H1 (cell line): ENCODE data around the gene VSTM2L. TPM values are rescaled to one million over a fixed set of nuclear protein-coding genes. Genes with fewer than 3 reads are reported as not detected.

Experiments
- CTCF ChIA-PET: fragments of 300-600 bp; sonication (Branson Sonifier 250); formaldehyde crosslinking; loops from one replicate; lab custom pipeline; 2021; ENCODE audit not compliant: partially characterized antibody; lab: Charles Lee
- POLR2A ChIA-PET: fragments of 300-600 bp; sonication (Branson Sonifier 250); formaldehyde crosslinking; loops from one replicate; lab custom pipeline; 2021; ENCODE audit warnings: inconsistent platforms; ENCODE audit not compliant: partially characterized antibody; lab: Charles Lee
- DNase-seq, 2 experiments: peaks; one replicate each; pipeline versions ENCODE4 v3.0.0 to v3.0.0-alpha.2; 2010 to 2022; ENCODE audit warnings: low spot score in 2 of 2, low read depth in 1 of 2, mixed read lengths in 1 of 2
- FAIRE-seq: peaks from 2 replicates; lab custom pipeline; 2011; peaks lifted over from hg19 to GRCh38; lab: Jason Lieb, UNC
- H2AFZ ChIP-seq: 2 replicates; pipeline ENCODE4 v1.8.1; 2012; ENCODE audit warnings: low read length, inconsistent platforms
- H2AK5ac ChIP-seq: 2 replicates; pipeline ENCODE4 v1.6.1; 2013; ENCODE audit warnings: low read depth, low read length
- H2BK120ac ChIP-seq: replicated peaks from 2 replicates; pipeline ENCODE3; 2013; ENCODE audit warnings: low read depth, low read length, inconsistent platforms
- H2BK12ac ChIP-seq: 2 replicates; pipeline ENCODE4 v1.6.1; 2013; ENCODE audit warnings: low read depth, low read length
- H2BK15ac ChIP-seq: 2 replicates; pipeline ENCODE4 v1.6.1; 2013; ENCODE audit warnings: low read length
- H2BK20ac ChIP-seq: 2 replicates; pipeline ENCODE4 v1.6.1; 2013; ENCODE audit warnings: low read length
- H2BK5ac ChIP-seq: 2 replicates; pipeline ENCODE4 v1.6.1; 2013; ENCODE audit warnings: low read depth, low read length
- H3K14ac ChIP-seq: 2 replicates; pipeline ENCODE4 v1.6.1; 2013; ENCODE audit warnings: inconsistent platforms; ENCODE audit not compliant: insufficient read length
- H3K18ac ChIP-seq: 2 replicates; pipeline ENCODE4 v1.6.1; 2013; ENCODE audit warnings: low read length; ENCODE audit errors: extremely low read depth
- H3K23ac ChIP-seq: 2 replicates; pipeline ENCODE4 v1.6.1; 2013; ENCODE audit warnings: inconsistent platforms; ENCODE audit not compliant: insufficient read length
- H3K23me2 ChIP-seq: 2 replicates; pipeline ENCODE4 v1.6.1; 2013; ENCODE audit warnings: low read depth, low read length
- H3K27ac ChIP-seq: 2 replicates; pipeline ENCODE4 v1.6.1; 2011; ENCODE audit warnings: low read depth, low read length, inconsistent platforms
- H3K27me3 ChIP-seq, 4 experiments: replicated peaks in 1 of 4; 1 replicate in 1 of 4; 2 replicates in 3 of 4; pipeline versions ENCODE4 v1.6.1 to v1.8.1; 2011 to 2013; ENCODE audit warnings: low read length in 3 of 4, mild to moderate bottlenecking in 3 of 4, inconsistent platforms in 2 of 4, mixed read lengths in 2 of 4, moderate library complexity in 1 of 4; ENCODE audit not compliant: control insufficient read depth in 3 of 4, insufficient read depth in 3 of 4; ENCODE audit errors: extremely low read depth in 1 of 4
- H3K36me3 ChIP-seq, 4 experiments: 2 replicates each; pipeline versions ENCODE4 v1.6.1 to v1.8.1; 2011 to 2013; ENCODE audit warnings: mild to moderate bottlenecking in 4 of 4, low read length in 3 of 4, moderate library complexity in 2 of 4, control low read depth in 1 of 4, inconsistent platforms in 1 of 4; ENCODE audit not compliant: insufficient read depth in 4 of 4, control insufficient read depth in 2 of 4
- H3K4ac ChIP-seq: replicated peaks from 2 replicates; pipeline ENCODE3; 2013; ENCODE audit warnings: low read length, low read depth, mixed read lengths, inconsistent platforms; ENCODE audit not compliant: insufficient read length
- H3K4me1 ChIP-seq, 4 experiments: replicated peaks in 1 of 4; 1 replicate in 1 of 4; 2 replicates in 3 of 4; pipeline versions ENCODE4 v1.6.1 to v1.8.1; 2011 to 2013; ENCODE audit warnings: low read length in 3 of 4, inconsistent platforms in 2 of 4, mixed read lengths in 1 of 4; ENCODE audit not compliant: insufficient read depth in 4 of 4, control insufficient read depth in 3 of 4
- H3K4me2 ChIP-seq, 2 experiments: 2 replicates each; pipeline versions ENCODE4 v1.6.1 to v1.8.1; 2011 to 2013; ENCODE audit warnings: low read depth in 2 of 2, low read length in 2 of 2, control low read depth in 1 of 2, inconsistent platforms in 1 of 2, mild to moderate bottlenecking in 1 of 2; ENCODE audit not compliant: insufficient read depth in 1 of 2
- H3K4me3 ChIP-seq, 4 experiments: fragments of 200-600, 300-600 bp in 1 of 4; sonication (generic), shearing (Covaris generic), sonication (Bioruptor Twin) in 1 of 4; 2 replicates each; pipeline versions ENCODE4 v1.5.1 to v1.8.1; 2011 to 2016; ENCODE audit warnings: low read length in 4 of 4, low read depth in 3 of 4, control low read depth in 2 of 4, inconsistent platforms in 2 of 4, mild to moderate bottlenecking in 2 of 4, mixed read lengths in 1 of 4, moderate library complexity in 1 of 4; ENCODE audit not compliant: insufficient read depth in 2 of 4; ENCODE audit errors: extremely low read depth in 1 of 4
- H3K56ac ChIP-seq: replicated peaks from 2 replicates; pipeline ENCODE3; 2013; ENCODE audit warnings: low read depth, mild to moderate bottlenecking, mixed read lengths, low read length, inconsistent platforms; ENCODE audit not compliant: insufficient read length
- H3K79me1 ChIP-seq: 2 replicates; pipeline ENCODE4 v1.6.1; 2013; ENCODE audit warnings: low read depth, low read length, control low read depth
- H3K79me2 ChIP-seq, 2 experiments: 2 replicates each; pipeline versions ENCODE4 v1.6.1 to v1.8.1; 2012 to 2013; ENCODE audit warnings: low read length in 2 of 2, mild to moderate bottlenecking in 2 of 2, inconsistent platforms in 1 of 2; ENCODE audit not compliant: insufficient read depth in 2 of 2, control insufficient read depth in 1 of 2
- H3K9ac ChIP-seq, 4 experiments: replicated peaks in 1 of 4; 1 replicate in 1 of 4; 2 replicates in 3 of 4; pipeline versions ENCODE4 v1.6.1 to v1.8.1; 2011 to 2013; ENCODE audit warnings: low read depth in 3 of 4, low read length in 3 of 4, control low read depth in 2 of 4, mild to moderate bottlenecking in 2 of 4, moderate library complexity in 2 of 4, inconsistent platforms in 1 of 4; ENCODE audit errors: extremely low read depth in 1 of 4
- H3K9me3 ChIP-seq, 2 experiments: 2 replicates each; pipeline versions ENCODE4 v1.6.1 to v1.8.1; 2012 to 2013; ENCODE audit warnings: mild to moderate bottlenecking in 2 of 2, moderate library complexity in 2 of 2, control low read depth in 1 of 2, inconsistent platforms in 1 of 2, low read depth in 1 of 2, low read length in 1 of 2, mixed read lengths in 1 of 2; ENCODE audit not compliant: insufficient read depth in 2 of 2
- H4K20me1 ChIP-seq, 2 experiments: replicated peaks in 1 of 2; 2 replicates each; pipeline versions ENCODE3 to v1.8.1; 2011 to 2013; ENCODE audit warnings: inconsistent platforms in 2 of 2, low read length in 2 of 2, mild to moderate bottlenecking in 1 of 2; ENCODE audit not compliant: insufficient read depth in 2 of 2, control insufficient read depth in 1 of 2
- H4K5ac ChIP-seq: 2 replicates; pipeline ENCODE4 v1.6.1; 2013; ENCODE audit warnings: low read length, low read depth, mixed read lengths, inconsistent platforms; ENCODE audit not compliant: insufficient read length
- H4K8ac ChIP-seq: 2 replicates; pipeline ENCODE4 v1.8.0; 2013; ENCODE audit warnings: mild to moderate bottlenecking, moderate library complexity, low read length, inconsistent platforms; ENCODE audit not compliant: insufficient read depth; ENCODE audit errors: extremely low read depth
- H4K91ac ChIP-seq: replicated peaks from 2 replicates; pipeline ENCODE3; 2013; ENCODE audit warnings: low read length, mixed read lengths, inconsistent platforms; ENCODE audit not compliant: insufficient read length
- CEBPB ChIP-seq: IDR thresholded peaks from 2 replicates; pipeline ENCODE4 v1.6.1; 2012; ENCODE audit warnings: low read depth, low read length
- CTBP2 ChIP-seq: IDR thresholded peaks from 2 replicates; pipeline ENCODE4 v1.7.0; 2011; ENCODE audit warnings: borderline replicate concordance, mild to moderate bottlenecking, moderate library complexity, mixed read lengths, low read length; ENCODE audit not compliant: insufficient read depth, insufficient read length
- HDAC2 ChIP-seq, 2 experiments: fragments of 300-600 bp in 1 of 2; sonication (generic) in 1 of 2; IDR thresholded peaks; 2 replicates each; pipeline ENCODE4 v1.6.1; 2011 to 2012; ENCODE audit warnings: low read depth in 2 of 2, low read length in 2 of 2, mild to moderate bottlenecking in 2 of 2, moderate library complexity in 2 of 2, borderline replicate concordance in 1 of 2, inconsistent platforms in 1 of 2
- JUND ChIP-seq: IDR thresholded peaks from 2 replicates; pipeline ENCODE4 v1.6.1; 2011; ENCODE audit warnings: mild to moderate bottlenecking, improper control_type of control experiment, low read length
- MAFK ChIP-seq: IDR thresholded peaks from 2 replicates; pipeline ENCODE4 v1.6.1; 2012; ENCODE audit warnings: low read depth, mild to moderate bottlenecking, improper control_type of control experiment, low read length
- NRF1 ChIP-seq: IDR thresholded peaks from 2 replicates; pipeline ENCODE4 v1.6.1; 2011; ENCODE audit warnings: mild to moderate bottlenecking, low read depth, low read length, improper control_type of control experiment
- POLR2A ChIP-seq, 2 experiments: IDR thresholded peaks; 1 replicate in 1 of 2; 2 replicates in 1 of 2; pipeline ENCODE4 v1.6.1; 2011; ENCODE audit warnings: low read depth in 2 of 2, low read length in 2 of 2, mild to moderate bottlenecking in 2 of 2; ENCODE audit errors: control extremely low read depth in 1 of 2
- RXRA ChIP-seq: IDR thresholded peaks from 2 replicates; pipeline ENCODE4 v1.6.1; 2011; ENCODE audit warnings: low read depth, mild to moderate bottlenecking, low read length, moderate library complexity; ENCODE audit not compliant: insufficient read depth
- SIX5 ChIP-seq: IDR thresholded peaks from 2 replicates; pipeline ENCODE4 v1.6.1; 2011; ENCODE audit warnings: mild to moderate bottlenecking, low read depth, low read length
- TCF12 ChIP-seq: IDR thresholded peaks from 2 replicates; pipeline ENCODE4 v1.6.1; 2011; ENCODE audit warnings: low read depth, mild to moderate bottlenecking, low read length
- WGBS, 2 experiments: shearing (Covaris generic) in 1 of 2; methylation state at CpG; one replicate each; pipeline versions ENCODE4 v1.1.6 to v1.1.7; 2013 to 2015; ENCODE audit warnings: low lambda C conversion rate in 2 of 2, mixed read lengths in 2 of 2, inconsistent platforms in 1 of 2, low coverage in 1 of 2, missing lambda C conversion rate in 1 of 2; ENCODE audit not compliant: insufficient replicate concordance in 2 of 2, insufficient coverage in 1 of 2, insufficient read length in 1 of 2; ENCODE audit errors: extremely low coverage in 1 of 2, missing lambda C conversion rate in 1 of 2; 5-methylcytosine and 5-hydroxymethylcytosine counted together
- polyA plus RNA-seq, 7 experiments: library from polyadenylated mRNA; depleted of rRNA in 3 of 7; stranded (reverse) in 5 of 7; unstranded in 2 of 7; fragments of >200 nt in 5 of 7; fragments of 200-250 nt in 2 of 7; gene quantifications; 1 replicate in 5 of 7; 2 replicates in 1 of 7; 4 replicates in 1 of 7; pipeline versions ENCODE4 v1.2.1 to v1.2.3, GENCODE V29; 2011 to 2013; ENCODE audit warnings: missing spikeins in 2 of 7, mixed read lengths in 2 of 7
- total RNA-seq: library from RNA; stranded (reverse); fragmentation: NEBNext Ultra II Directional; extraction: Animal tissue kit (Norgen Biotek cat#: 25700); gene quantifications from 2 replicates; pipeline ENCODE4 v1.2.1, GENCODE V29; 2021
- TF ChIP-seq, protein P1 (sequence below), 3 experiments: IDR thresholded peaks; 1 replicate in 2 of 3; 2 replicates in 1 of 3; pipeline versions ENCODE4 v1.5.1 to v1.6.1; 2011; ENCODE audit warnings: low read length in 3 of 3, mild to moderate bottlenecking in 3 of 3, inconsistent platforms in 2 of 3, low read depth in 1 of 3, moderate library complexity in 1 of 3; ENCODE audit not compliant: insufficient read depth in 1 of 3; ENCODE audit errors: control extremely low read depth in 1 of 3
- TF ChIP-seq, protein P2 (sequence below): IDR thresholded peaks from 2 replicates; pipeline ENCODE4 v1.6.1; 2011; ENCODE audit warnings: low read depth, mild to moderate bottlenecking, low read length; ENCODE audit not compliant: insufficient read depth

The VSTM2L gene
- total and polyA plus RNA-seq, 2 of the 8 experiments (the other 6 are each of a cell fraction or from before 2014, with no cell fraction given) = 1.3 to 3.2 TPM

DNA sequence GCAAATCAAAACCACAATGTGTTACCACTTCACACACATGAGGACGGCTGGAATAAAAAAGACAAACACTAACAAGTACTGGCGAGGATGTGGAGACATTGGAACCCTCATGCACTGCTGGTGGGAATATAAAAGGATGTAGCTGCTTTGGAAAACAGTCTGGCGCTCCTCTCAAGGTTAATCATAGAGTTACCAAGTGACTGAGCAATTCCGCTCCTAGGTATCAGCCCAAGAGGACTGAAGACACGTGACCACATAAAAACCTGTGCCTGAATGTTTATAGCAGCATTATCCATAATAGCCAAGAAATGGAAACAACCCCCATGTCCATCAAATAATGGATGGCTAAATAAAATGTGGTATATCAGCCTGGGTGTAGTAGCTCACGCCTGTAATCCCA lies 45.0 kb downstream of the VSTM2L start:
- DNase-seq (no peak), FAIRE-seq (no peak)
- Histone ChIP-seq H3K36me3 (no peaks in the 10 kb centered on the region), H3K27me3 (no peaks in the 10 kb centered on the region), H2BK5ac (no peak overlapping the region), H3K23ac (no peak overlapping the region), H2BK15ac (no peak overlapping the region), H3K4me2 (no peak overlapping the region), H3K79me1 (no peaks in the 10 kb centered on the region), H2BK12ac (no peak overlapping the region), H3K14ac (no peak overlapping the region), H3K79me2 (no peaks in the 10 kb centered on the region), H4K91ac (no peak overlapping the region), H2AK5ac (no peak overlapping the region), H3K4me3 (no peak overlapping the region), H4K5ac (no peak overlapping the region), H2AFZ (no peak overlapping the region), H3K56ac (no peak overlapping the region), H3K27ac (no peak overlapping the region), H3K9me3 (no peaks in the 10 kb centered on the region), H3K18ac (no peak overlapping the region), H3K4me1 (no peaks in the 10 kb centered on the region), H4K8ac (no peak overlapping the region), H3K9ac (no peak overlapping the region), H4K20me1 (peaks cover 0 to 1% of the 10 kb centered on the region in 2 experiments), H3K4ac (no peak overlapping the region), H2BK120ac (no peak overlapping the region), H2BK20ac (no peak overlapping the region), H3K23me2 (no peaks in the 10 kb centered on the region; the same call in 1 of the 2 replicates)
- POLR2A ChIA-PET = no interaction called here
- CTCF ChIA-PET = no interaction called here
- 91% methylated on average over 6 of the region's 6 CpGs; no CpG with 5 or more reads in 1 of the 2 experiments for WGBS, 2 experiments
- TF ChIP-seq, protein P1, sequence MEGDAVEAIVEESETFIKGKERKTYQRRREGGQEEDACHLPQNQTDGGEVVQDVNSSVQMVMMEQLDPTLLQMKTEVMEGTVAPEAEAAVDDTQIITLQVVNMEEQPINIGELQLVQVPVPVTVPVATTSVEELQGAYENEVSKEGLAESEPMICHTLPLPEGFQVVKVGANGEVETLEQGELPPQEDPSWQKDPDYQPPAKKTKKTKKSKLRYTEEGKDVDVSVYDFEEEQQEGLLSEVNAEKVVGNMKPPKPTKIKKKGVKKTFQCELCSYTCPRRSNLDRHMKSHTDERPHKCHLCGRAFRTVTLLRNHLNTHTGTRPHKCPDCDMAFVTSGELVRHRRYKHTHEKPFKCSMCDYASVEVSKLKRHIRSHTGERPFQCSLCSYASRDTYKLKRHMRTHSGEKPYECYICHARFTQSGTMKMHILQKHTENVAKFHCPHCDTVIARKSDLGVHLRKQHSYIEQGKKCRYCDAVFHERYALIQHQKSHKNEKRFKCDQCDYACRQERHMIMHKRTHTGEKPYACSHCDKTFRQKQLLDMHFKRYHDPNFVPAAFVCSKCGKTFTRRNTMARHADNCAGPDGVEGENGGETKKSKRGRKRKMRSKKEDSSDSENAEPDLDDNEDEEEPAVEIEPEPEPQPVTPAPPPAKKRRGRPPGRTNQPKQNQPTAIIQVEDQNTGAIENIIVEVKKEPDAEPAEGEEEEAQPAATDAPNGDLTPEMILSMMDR (IDR thresholded peaks at IDR 0.05; ENCODE audit: control extremely low read depth in 1 of 3, insufficient read depth in 1 of 3, low read depth in 1 of 3, low read length in 3 of 3) = no peak
- TF ChIP-seq POLR2A (IDR thresholded peaks at IDR 0.05; ENCODE audit: control extremely low read depth in 1 of 2, low read depth in 2 of 2, low read length in 2 of 2) = no peak
- TF ChIP-seq HDAC2 (IDR thresholded peaks at IDR 0.05; ENCODE audit: borderline replicate concordance in 1 of 2, low read depth in 2 of 2, low read length in 2 of 2) = no peak
- TF ChIP-seq, protein P2, sequence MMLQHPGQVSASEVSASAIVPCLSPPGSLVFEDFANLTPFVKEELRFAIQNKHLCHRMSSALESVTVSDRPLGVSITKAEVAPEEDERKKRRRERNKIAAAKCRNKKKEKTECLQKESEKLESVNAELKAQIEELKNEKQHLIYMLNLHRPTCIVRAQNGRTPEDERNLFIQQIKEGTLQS = no peak
- TF ChIP-seq JUND = no peak
- no peak for TF ChIP-seq MAFK
- TF ChIP-seq NRF1 = no peak
- TF ChIP-seq TCF12 = no peak
- no peak for TF ChIP-seq CTBP2
- no peak for TF ChIP-seq CEBPB
- no peak for TF ChIP-seq RXRA
- TF ChIP-seq SIX5 = no peak
